C4-2B (cell line): ENCODE data around the gene STK11IP.

Experiments used
- H3K27ac ChIP-seq: fragments of 450-650 bp; 2 replicates; pipeline ENCODE4 v1.5.1; 2017
- CTCF ChIP-seq: fragments of 450-650 bp; conservative IDR thresholded peaks from 2 replicates; pipeline ENCODE4 v1.5.1; 2017; ENCODE audit warnings: mild to moderate bottlenecking
- ZFX ChIP-seq: fragments of 450-650 bp; IDR thresholded peaks from 2 replicates; pipeline ENCODE4 v1.6.1; 2017

Gene STK11IP

GRCh38 chr2:219629976-219630695 lies 32.5 kb downstream of the STK11IP start:
- H3K27ac ChIP-seq, result no peak overlapping the region
- TF ChIP-seq ZFX (no peak), CTCF (no peak)

- no peak for TF ChIP-seq CTCF
- no peak for TF ChIP-seq ZFX
- H3K27ac ChIP-seq, result no peak overlapping the region
Measured at GRCh38 chr2:219630770-219631405, 33.2 kb downstream of the STK11IP start.

GRCh38 chr2:219631406-219631891 lies 33.8 kb downstream of the STK11IP start:
- no peak overlapping the region for H3K27ac ChIP-seq
- TF ChIP-seq ZFX (no peak), CTCF (no peak)

- no peak overlapping the region for H3K27ac ChIP-seq
- TF ChIP-seq ZFX, result no peak
- TF ChIP-seq CTCF, result no peak
Measured at GRCh38 chr2:219631904-219632759, 34.5 kb downstream of the STK11IP start.

GRCh38 chr2:219632760-219633105 lies 35.1 kb downstream of the STK11IP start:
- TF ChIP-seq ZFX (no peak), CTCF (no peak)
- H3K27ac ChIP-seq, result no peak overlapping the region

GRCh38 chr2:219633276-219634065 lies 35.8 kb downstream of the STK11IP start:
- TF ChIP-seq CTCF (no peak), ZFX (no peak)
- no peak overlapping the region for H3K27ac ChIP-seq
